ENCODE measurements around the gene ACAA2. TPM values are rescaled to one million over a fixed set of nuclear protein-coding genes. Genes with fewer than 3 reads are reported as not detected.

The ACAA2 gene
- polyA plus RNA-seq, 1 experiment, result 14.1 TPM

DNA sequence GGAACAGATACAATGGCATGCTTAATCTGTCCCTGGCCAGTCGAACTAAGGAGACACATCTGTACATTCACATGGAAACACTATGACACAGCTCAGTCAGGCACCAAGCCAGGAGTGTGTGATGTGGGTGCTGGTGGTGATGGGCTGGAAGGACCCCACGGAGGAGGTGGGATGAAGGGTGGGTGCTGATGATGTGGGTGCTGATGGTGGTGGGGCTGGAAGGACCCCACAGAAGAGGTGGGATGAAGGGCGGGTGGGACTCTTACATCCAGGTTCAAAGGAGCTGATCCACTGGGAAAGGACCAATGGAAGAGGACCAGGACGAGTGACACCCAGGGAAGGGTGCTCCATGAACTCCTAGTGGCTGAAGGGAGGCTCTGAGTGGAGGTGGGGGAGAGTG lies 34.8 kb upstream of the ACAA2 start:
- TF ChIP-seq, protein P1, sequence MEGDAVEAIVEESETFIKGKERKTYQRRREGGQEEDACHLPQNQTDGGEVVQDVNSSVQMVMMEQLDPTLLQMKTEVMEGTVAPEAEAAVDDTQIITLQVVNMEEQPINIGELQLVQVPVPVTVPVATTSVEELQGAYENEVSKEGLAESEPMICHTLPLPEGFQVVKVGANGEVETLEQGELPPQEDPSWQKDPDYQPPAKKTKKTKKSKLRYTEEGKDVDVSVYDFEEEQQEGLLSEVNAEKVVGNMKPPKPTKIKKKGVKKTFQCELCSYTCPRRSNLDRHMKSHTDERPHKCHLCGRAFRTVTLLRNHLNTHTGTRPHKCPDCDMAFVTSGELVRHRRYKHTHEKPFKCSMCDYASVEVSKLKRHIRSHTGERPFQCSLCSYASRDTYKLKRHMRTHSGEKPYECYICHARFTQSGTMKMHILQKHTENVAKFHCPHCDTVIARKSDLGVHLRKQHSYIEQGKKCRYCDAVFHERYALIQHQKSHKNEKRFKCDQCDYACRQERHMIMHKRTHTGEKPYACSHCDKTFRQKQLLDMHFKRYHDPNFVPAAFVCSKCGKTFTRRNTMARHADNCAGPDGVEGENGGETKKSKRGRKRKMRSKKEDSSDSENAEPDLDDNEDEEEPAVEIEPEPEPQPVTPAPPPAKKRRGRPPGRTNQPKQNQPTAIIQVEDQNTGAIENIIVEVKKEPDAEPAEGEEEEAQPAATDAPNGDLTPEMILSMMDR (IDR thresholded peaks at IDR 0.05; ENCODE audit: insufficient read depth, low read depth, low read length), result no peak
- POLR2A ChIA-PET, result no interaction called here
- DNase-seq (ENCODE audit: low read depth), result no peak
- Histone ChIP-seq H3K4me3 (ENCODE audit: low read depth, low read length) (no peak overlapping the region), H3K36me3 (ENCODE audit: control insufficient read depth, insufficient read depth, low read length) (no peaks in the 10 kb centered on the region), H3K27me3 (ENCODE audit: control insufficient read depth, insufficient read depth, low read length) (0 out of 2 replicates have a peak, but pooled peaks cover 2% of the 10 kb centered on the region)
- CTCF ChIA-PET, result interaction anchor here (2.6 to 9.4 kb wide), 2 partner anchors 12 to 289 kb away, joined by 8 to 76 read pairs; no protein-coding TSS in a partner anchor

DNA sequence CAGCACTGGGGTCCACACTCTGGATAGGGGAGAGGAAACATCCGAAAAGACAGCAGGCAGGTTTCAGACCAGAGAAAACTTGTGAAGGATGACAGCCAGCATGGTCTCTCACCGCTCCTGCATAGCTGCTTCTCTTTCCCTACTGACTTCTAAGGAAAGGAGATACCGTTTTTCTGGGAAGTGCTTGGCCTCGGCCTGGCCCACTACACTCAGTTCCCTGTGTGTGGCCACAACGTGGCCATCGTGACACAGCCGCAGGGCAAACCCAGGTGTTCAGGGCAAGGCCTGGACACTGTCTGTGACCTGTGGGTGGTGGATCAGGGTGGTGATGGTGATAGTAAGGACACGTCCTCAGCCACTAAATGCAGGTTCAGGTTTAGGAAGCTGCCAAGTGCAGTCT lies 34.2 kb upstream of the ACAA2 start:
- TF ChIP-seq, protein P1 (IDR thresholded peaks at IDR 0.05; ENCODE audit: insufficient read depth, low read depth, low read length), result no peak
- Histone ChIP-seq H3K27me3 (ENCODE audit: control insufficient read depth, insufficient read depth, low read length) (0 out of 2 replicates have a peak, but pooled peaks cover 2% of the 10 kb centered on the region), H3K36me3 (ENCODE audit: control insufficient read depth, insufficient read depth, low read length) (no peaks in the 10 kb centered on the region), H3K4me3 (ENCODE audit: low read depth, low read length) (no peak overlapping the region)
- POLR2A ChIA-PET, result no interaction called here
- DNase-seq (ENCODE audit: low read depth), result no peak
- CTCF ChIA-PET, result interaction anchor here (9.4 kb wide), 1 partner anchor 12 kb away, joined by 76 read pairs; no protein-coding TSS in a partner anchor

DNA sequence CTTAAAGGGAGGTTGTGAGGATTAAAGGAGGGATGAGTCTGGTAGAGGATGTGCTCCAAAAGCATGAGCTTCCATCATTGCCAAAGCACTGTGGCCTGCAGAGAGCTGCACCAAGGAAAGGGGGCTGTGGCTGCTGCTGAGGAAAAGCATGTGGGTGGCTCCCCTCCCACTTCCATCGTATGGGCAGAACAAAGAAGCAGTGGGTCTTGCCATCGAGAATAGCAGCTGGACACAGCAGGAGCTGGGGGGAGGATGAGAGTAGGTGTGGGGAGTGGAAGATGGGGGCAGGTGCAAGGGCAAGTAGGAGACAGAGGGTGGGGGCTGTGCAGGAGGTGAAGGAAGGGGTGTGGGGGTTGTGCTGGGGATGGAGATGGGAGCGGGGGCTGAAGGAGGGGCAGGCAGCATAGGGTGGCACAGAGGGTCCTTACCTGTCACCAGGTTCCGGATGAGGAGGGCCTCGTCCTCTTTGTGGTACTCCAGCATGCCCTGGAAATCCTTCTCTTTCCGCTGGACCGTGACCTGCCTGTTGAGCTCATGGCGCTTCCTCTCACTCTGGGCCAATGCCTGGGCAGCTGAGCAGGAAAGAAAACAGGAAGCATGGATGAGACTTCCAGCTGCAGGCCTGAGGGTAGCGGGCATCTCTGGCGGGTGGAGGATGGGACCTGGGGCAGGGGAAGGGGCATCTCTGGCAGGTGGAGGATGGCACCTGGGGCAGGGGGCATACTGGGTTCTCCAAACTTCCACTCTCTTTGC lies 33.6 kb upstream of the ACAA2 start:
- Histone ChIP-seq H3K36me3 (ENCODE audit: control insufficient read depth, insufficient read depth, low read length) (no peaks in the 10 kb centered on the region), H3K4me3 (ENCODE audit: low read depth, low read length) (no peak overlapping the region), H3K27me3 (ENCODE audit: control insufficient read depth, insufficient read depth, low read length) (0 out of 2 replicates have a peak, but pooled peaks cover 2% of the 10 kb centered on the region)
- POLR2A ChIA-PET, result no interaction called here
- DNase-seq (ENCODE audit: low read depth), result no peak
- TF ChIP-seq, protein P1 (IDR thresholded peaks at IDR 0.05; ENCODE audit: insufficient read depth, low read depth, low read length), result no peak
- CTCF ChIA-PET, result interaction anchor here (0.6 to 9.4 kb wide), 3 partner anchors 13 to 356 kb away, joined by 3 to 76 read pairs (median 3); no protein-coding TSS in a partner anchor

DNA sequence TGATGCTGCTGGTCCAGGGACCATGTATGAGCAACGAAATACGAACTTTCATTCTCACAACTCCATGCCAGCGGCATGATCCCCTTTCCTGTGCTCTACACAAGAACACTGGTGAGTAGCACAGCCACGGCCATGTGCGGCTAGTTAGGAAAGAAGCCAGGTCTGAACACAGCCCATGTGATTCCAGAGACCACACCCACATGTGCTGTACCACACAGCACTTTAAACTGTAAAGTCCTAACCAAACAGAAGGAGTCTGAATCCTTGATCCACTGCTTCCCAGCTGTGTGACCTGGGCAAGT lies 33.0 kb upstream of the ACAA2 start:
- Histone ChIP-seq H3K27me3 (ENCODE audit: control insufficient read depth, insufficient read depth, low read length) (0 out of 2 replicates have a peak, but pooled peaks cover 2% of the 10 kb centered on the region), H3K4me3 (ENCODE audit: low read depth, low read length) (no peak overlapping the region), H3K36me3 (ENCODE audit: control insufficient read depth, insufficient read depth, low read length) (no peaks in the 10 kb centered on the region)
- ChIA-PET POLR2A (no interaction called here), CTCF (interaction anchor here (0.6 to 9.4 kb wide), 4 partner anchors 9 to 357 kb away, joined by 3 to 76 read pairs (median 3); no protein-coding TSS in a partner anchor)
- TF ChIP-seq, protein P1 (IDR thresholded peaks at IDR 0.05; ENCODE audit: insufficient read depth, low read depth, low read length), result no peak
- peak; percentile 31 for DNase-seq (ENCODE audit: low read depth)

DNA sequence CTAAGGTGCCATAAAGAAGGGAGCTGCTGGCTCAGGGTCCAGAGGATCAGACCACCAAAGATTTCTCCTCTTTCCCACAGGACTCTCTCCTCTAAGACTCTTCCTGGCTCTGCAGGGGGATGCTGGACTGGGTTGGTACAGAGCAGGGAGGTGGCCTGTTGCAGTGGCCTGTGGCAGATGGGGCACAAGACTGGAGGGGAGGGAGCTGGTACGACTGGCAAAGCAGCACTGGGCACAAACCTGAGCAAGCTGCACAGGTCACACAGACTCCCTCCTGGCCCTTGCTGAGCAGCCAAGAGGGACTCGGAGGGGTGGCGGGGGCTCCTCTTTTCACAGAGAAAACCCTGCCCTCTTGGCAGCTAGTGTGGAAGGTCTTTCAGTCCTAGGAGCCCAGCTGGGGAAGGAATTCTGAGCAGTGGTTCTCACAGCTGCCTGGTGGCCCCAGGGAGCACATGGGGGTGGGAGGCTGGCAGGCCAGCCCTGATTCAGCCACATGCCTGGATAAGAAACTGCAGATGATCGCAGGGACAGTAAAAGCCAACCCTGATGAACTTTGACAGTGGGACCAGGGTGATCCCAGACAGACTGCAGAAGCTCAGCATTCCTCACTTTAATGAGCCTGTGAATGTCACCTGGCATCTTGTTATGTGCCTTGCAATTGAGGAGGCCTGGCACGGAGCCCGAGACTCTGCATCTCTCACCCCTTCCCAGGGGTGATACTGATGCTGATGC lies 32.5 kb upstream of the ACAA2 start:
- 0 out of 2 replicates have a peak, but pooled peaks cover 2% of the 10 kb centered on the region for H3K27me3 ChIP-seq (ENCODE audit: control insufficient read depth, insufficient read depth, low read length)
- POLR2A ChIA-PET, result no interaction called here
- CTCF ChIA-PET, result interaction anchor here (1.0 to 9.4 kb wide), 4 partner anchors 9 to 336 kb away, joined by 3 to 76 read pairs (median 3); no protein-coding TSS in a partner anchor
- no peak for DNase-seq (ENCODE audit: low read depth)
- TF ChIP-seq, protein P1 (IDR thresholded peaks at IDR 0.05; ENCODE audit: insufficient read depth, low read depth, low read length), result no peak
- H3K4me3 ChIP-seq (ENCODE audit: low read depth, low read length), result no peak overlapping the region
- no peaks in the 10 kb centered on the region for H3K36me3 ChIP-seq (ENCODE audit: control insufficient read depth, insufficient read depth, low read length)
